IPS DF 6.9 (cell line): ENCODE data around the gene PIK3R6.

ENCODE experiments used
- DNase-seq: peaks from one replicate; pipeline ENCODE4 v3.0.0-alpha.2; 2013; ENCODE audit warnings: low read depth, low spot score
- H3K27ac ChIP-seq: one replicate; pipeline ENCODE4 v1.5.1; 2013; ENCODE audit warnings: low read length, control low read depth
- H3K27me3 ChIP-seq: 2 replicates; pipeline ENCODE4 v1.6.1; 2013; ENCODE audit warnings: mild to moderate bottlenecking, low read length; ENCODE audit not compliant: control insufficient read depth, insufficient read depth
- H3K36me3 ChIP-seq: 2 replicates; pipeline ENCODE4 v1.6.1; 2013; ENCODE audit warnings: low read length; ENCODE audit not compliant: control insufficient read depth, insufficient read depth
- H3K4me1 ChIP-seq: 2 replicates; pipeline ENCODE4 v1.6.1; 2013; ENCODE audit warnings: low read length; ENCODE audit not compliant: control insufficient read depth, insufficient read depth
- H3K4me3 ChIP-seq: 2 replicates; pipeline ENCODE4 v1.5.1; 2013; ENCODE audit warnings: mild to moderate bottlenecking, low read length
- H3K9me3 ChIP-seq: 2 replicates; pipeline ENCODE4 v1.6.1; 2013; ENCODE audit warnings: low read length, inconsistent platforms; ENCODE audit not compliant: control insufficient read depth, insufficient read depth
- WGBS: extraction: QIAGEN DNeasy Blood & Tissue Kit; methylation state at CpG from one replicate; pipeline ENCODE4 v1.1.7; 2013; ENCODE audit warnings: mixed read lengths, missing lambda C conversion rate; ENCODE audit not compliant: insufficient read length, insufficient coverage; 5-methylcytosine and 5-hydroxymethylcytosine counted together

The PIK3R6 gene

GRCh38 chr17:8793649-8794048, 73.8 kb downstream of the PIK3R6 start:
- WGBS, result 100% methylated on average over 2 of the region's 2 CpGs
- H3K4me1 ChIP-seq, result peaks cover 1% of the 10 kb centered on the region
- H3K4me3 ChIP-seq, result no peak overlapping the region
- H3K9me3 ChIP-seq, result no peaks in the 10 kb centered on the region; the same call in 1 of the 2 replicates
- no peak overlapping the region for H3K27ac ChIP-seq
- DNase-seq, result no peak
- no peaks in the 10 kb centered on the region for H3K36me3 ChIP-seq
- no peaks in the 10 kb centered on the region for H3K27me3 ChIP-seq

- no peak for DNase-seq
- WGBS, result no CpG with 5 or more reads among the region's 6 CpGs
- no peaks in the 10 kb centered on the region for H3K27me3 ChIP-seq
Measured at GRCh38 chr17:8792646-8793045, 74.8 kb downstream of the PIK3R6 start.

GRCh38 chr17:8791910-8792270, 75.6 kb downstream of the PIK3R6 start:
- no peak for DNase-seq
- no peak overlapping the region for H3K27ac ChIP-seq
- WGBS, result no CpG with 5 or more reads among the region's 2 CpGs
- no peaks in the 10 kb centered on the region for H3K4me1 ChIP-seq
- no peaks in the 10 kb centered on the region for H3K36me3 ChIP-seq
- H3K27me3 ChIP-seq, result no peaks in the 10 kb centered on the region
- no peak overlapping the region for H3K4me3 ChIP-seq
- H3K9me3 ChIP-seq, result no peaks in the 10 kb centered on the region; the same call in 1 of the 2 replicates

More at GRCh38 chr17:8792646-8793045, 74.8 kb downstream of the PIK3R6 start:
- Histone ChIP-seq H3K4me1 (no peaks in the 10 kb centered on the region), H3K9me3 (no peaks in the 10 kb centered on the region; the same call in 1 of the 2 replicates), H3K36me3 (no peaks in the 10 kb centered on the region), H3K4me3 (no peak overlapping the region), H3K27ac (no peak overlapping the region)

GRCh38 chr17:8791248-8791909, 76.1 kb downstream of the PIK3R6 start:
- Histone ChIP-seq H3K27ac (no peak overlapping the region), H3K4me1 (no peaks in the 10 kb centered on the region), H3K36me3 (no peaks in the 10 kb centered on the region), H3K9me3 (no peaks in the 10 kb centered on the region; the same call in 1 of the 2 replicates), H3K4me3 (no peak overlapping the region), H3K27me3 (no peaks in the 10 kb centered on the region)
- WGBS, result no CpG with 5 or more reads among the region's 4 CpGs
- no peak for DNase-seq

- no peaks in the 10 kb centered on the region; the same call in 1 of the 2 replicates for H3K9me3 ChIP-seq
- no peak overlapping the region for H3K27ac ChIP-seq
- no peaks in the 10 kb centered on the region for H3K27me3 ChIP-seq
- no CpG with 5 or more reads among the region's 10 CpGs for WGBS
- no peaks in the 10 kb centered on the region; the same call in 1 of the 2 replicates for H3K4me1 ChIP-seq
- no peaks in the 10 kb centered on the region for H3K36me3 ChIP-seq
- H3K4me3 ChIP-seq, result no peak overlapping the region
- no peak for DNase-seq
Measured at GRCh38 chr17:8789743-8790142, 77.7 kb downstream of the PIK3R6 start.

- no peak for DNase-seq
- no peaks in the 10 kb centered on the region for H3K36me3 ChIP-seq
- no CpG with 5 or more reads among the region's 2 CpGs for WGBS
- no peak overlapping the region for H3K4me3 ChIP-seq
- no peaks in the 10 kb centered on the region; the same call in 1 of the 2 replicates for H3K4me1 ChIP-seq
- H3K27ac ChIP-seq, result no peak overlapping the region
- H3K27me3 ChIP-seq, result no peaks in the 10 kb centered on the region
- no peaks in the 10 kb centered on the region; the same call in 1 of the 2 replicates for H3K9me3 ChIP-seq
Measured at GRCh38 chr17:8788998-8789397, 78.5 kb downstream of the PIK3R6 start.

- no CpG with 5 or more reads among the region's 19 CpGs for WGBS
- Histone ChIP-seq H3K36me3 (no peaks in the 10 kb centered on the region), H3K9me3 (no peaks in the 10 kb centered on the region), H3K4me1 (no peaks in the 10 kb centered on the region; the same call in 1 of the 2 replicates), H3K27me3 (no peaks in the 10 kb centered on the region), H3K27ac (no peak overlapping the region), H3K4me3 (no peak overlapping the region)
- no peak for DNase-seq
Measured at GRCh38 chr17:8785547-8786413, 81.7 kb downstream of the PIK3R6 start.

GRCh38 chr17:8782176-8782575, 85.3 kb downstream of the PIK3R6 start:
- WGBS, result no CpG with 5 or more reads among the region's 1 CpG
- H3K27me3 ChIP-seq, result no peaks in the 10 kb centered on the region
- no peak overlapping the region for H3K4me3 ChIP-seq
- DNase-seq, result no peak
- no peaks in the 10 kb centered on the region for H3K36me3 ChIP-seq
- H3K4me1 ChIP-seq, result no peaks in the 10 kb centered on the region; the same call in 1 of the 2 replicates
- H3K27ac ChIP-seq, result no peak overlapping the region
- no peaks in the 10 kb centered on the region for H3K9me3 ChIP-seq

GRCh38 chr17:8781776-8782175, 85.7 kb downstream of the PIK3R6 start:
- Histone ChIP-seq H3K27me3 (no peaks in the 10 kb centered on the region), H3K27ac (no peak overlapping the region), H3K4me3 (no peak overlapping the region), H3K4me1 (no peaks in the 10 kb centered on the region; the same call in 1 of the 2 replicates), H3K9me3 (no peaks in the 10 kb centered on the region), H3K36me3 (no peaks in the 10 kb centered on the region)
- DNase-seq, result no peak
- WGBS, result no CpG with 5 or more reads among the region's 4 CpGs

GRCh38 chr17:8776881-8777280, 90.6 kb downstream of the PIK3R6 start:
- Histone ChIP-seq H3K9me3 (no peaks in the 10 kb centered on the region), H3K36me3 (no peaks in the 10 kb centered on the region), H3K27me3 (no peaks in the 10 kb centered on the region), H3K4me3 (no peak overlapping the region), H3K27ac (no peak overlapping the region), H3K4me1 (no peaks in the 10 kb centered on the region)
- no peak for DNase-seq
- WGBS, result no CpG with 5 or more reads among the region's 1 CpG
